GM12865 (cell line): Measurements from ENCODE around the gene LEMD2.

Source experiments
- DNase-seq: peaks from one replicate; pipeline ENCODE4 v3.0.0; 2010; ENCODE audit warnings: low read depth
- H3K4me3 ChIP-seq: 2 replicates; pipeline ENCODE4 v1.5.1; 2011; ENCODE audit warnings: mild to moderate bottlenecking, low read depth, low read length, control low read depth
- TF ChIP-seq, protein P1 (sequence below): IDR thresholded peaks from 2 replicates; pipeline ENCODE4 v1.5.1; 2011; ENCODE audit warnings: low read length, control low read depth, low read depth, inconsistent platforms; ENCODE audit not compliant: insufficient read depth; ENCODE audit errors: missing control alignments

LEMD2 gene

DNA sequence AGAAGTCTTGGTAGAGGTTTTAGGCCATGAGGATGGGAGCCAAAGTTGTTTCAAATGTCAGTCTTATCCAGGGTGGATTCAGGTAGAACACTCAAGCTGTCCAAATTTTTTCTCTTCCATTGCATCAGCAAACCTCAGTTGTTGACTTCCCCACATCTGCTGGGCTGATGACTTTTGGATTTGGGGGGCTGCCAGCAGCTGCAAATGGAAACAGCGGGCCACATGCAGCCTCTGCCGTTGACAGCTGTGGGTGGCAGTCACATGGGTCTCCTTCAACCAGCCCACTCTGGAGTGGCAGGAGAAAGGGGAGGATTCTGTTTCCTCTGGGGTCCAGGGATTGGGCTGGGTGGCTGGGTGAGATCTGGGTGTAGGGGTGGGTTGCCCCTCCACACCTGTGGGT lies 20.7 kb upstream of the LEMD2 start:
- TF ChIP-seq, protein P1, sequence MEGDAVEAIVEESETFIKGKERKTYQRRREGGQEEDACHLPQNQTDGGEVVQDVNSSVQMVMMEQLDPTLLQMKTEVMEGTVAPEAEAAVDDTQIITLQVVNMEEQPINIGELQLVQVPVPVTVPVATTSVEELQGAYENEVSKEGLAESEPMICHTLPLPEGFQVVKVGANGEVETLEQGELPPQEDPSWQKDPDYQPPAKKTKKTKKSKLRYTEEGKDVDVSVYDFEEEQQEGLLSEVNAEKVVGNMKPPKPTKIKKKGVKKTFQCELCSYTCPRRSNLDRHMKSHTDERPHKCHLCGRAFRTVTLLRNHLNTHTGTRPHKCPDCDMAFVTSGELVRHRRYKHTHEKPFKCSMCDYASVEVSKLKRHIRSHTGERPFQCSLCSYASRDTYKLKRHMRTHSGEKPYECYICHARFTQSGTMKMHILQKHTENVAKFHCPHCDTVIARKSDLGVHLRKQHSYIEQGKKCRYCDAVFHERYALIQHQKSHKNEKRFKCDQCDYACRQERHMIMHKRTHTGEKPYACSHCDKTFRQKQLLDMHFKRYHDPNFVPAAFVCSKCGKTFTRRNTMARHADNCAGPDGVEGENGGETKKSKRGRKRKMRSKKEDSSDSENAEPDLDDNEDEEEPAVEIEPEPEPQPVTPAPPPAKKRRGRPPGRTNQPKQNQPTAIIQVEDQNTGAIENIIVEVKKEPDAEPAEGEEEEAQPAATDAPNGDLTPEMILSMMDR = no peak

DNA sequence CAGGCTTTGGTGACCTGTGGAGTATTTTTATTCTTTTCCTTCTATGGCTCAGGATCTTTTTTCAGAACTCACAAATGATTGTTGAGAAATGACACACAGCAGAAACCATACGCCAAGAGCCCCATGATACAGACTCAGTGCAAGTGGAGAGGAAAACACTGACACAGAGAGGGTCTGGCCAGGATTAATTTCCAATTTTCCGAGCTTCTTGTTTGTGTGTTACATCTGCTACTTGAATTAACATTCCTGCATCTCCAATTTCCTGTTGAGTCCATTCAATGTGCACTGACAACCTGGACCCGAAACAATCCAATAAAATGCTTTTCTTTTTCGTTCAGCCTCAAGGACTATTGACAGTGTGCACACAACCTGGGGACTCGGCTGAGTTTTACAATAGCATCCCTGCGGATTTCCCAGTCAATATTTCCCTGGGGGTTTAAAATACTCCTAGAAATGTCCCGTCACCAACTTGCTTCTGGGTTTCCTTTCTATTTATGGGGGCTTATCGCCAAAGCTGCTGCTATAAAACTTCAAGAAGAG lies 19.8 kb upstream of the LEMD2 start:
- TF ChIP-seq, protein P1 = no peak
- no peak for DNase-seq
- H3K4me3 ChIP-seq = no peak overlapping the region

More for the DNA sequence above, 20.7 kb upstream of the LEMD2 start:
- DNase-seq = no peak
- no peak overlapping the region for H3K4me3 ChIP-seq

DNA sequence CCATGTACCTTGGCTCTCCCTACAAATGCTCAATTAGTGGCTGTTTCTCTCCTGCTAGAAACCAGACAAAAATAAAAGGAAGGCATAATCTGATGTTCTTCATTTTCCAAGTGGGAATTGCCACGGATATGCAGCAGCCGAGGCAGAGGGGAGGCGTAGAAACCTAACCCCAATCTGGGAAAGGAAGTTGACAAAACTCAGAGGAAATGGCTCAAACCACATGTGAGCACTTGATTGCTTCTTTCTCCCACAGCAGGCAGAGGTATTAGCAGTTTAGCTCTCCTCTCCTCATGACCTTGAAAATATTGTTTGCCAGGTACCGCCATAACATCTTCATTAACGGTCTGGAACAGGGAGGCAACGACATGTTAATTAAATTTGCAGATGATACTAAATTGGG lies 18.7 kb upstream of the LEMD2 start:
- H3K4me3 ChIP-seq = no peak overlapping the region
- TF ChIP-seq, protein P1 = no peak
- no peak for DNase-seq

DNA sequence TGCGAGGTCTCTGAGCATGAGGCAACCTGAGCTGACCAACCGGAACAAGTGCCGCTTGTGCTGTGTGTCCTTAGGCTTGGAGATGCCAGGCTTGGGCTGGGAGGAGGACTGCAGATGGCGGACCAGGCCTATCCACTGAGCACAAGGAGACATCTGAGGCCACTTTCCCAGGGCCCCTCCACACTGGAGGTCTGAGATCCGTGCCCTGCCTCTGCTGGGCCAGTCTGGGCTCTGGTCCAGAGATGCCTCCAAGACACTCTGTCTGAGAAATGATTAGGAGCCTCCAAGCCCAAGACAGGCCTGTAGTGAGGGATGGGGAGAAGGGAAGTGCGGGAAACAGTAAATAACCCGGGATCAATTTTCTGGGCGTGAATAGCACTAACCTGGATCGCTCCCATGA lies 17.9 kb upstream of the LEMD2 start:
- TF ChIP-seq, protein P1 = no peak
- H3K4me3 ChIP-seq = no peak overlapping the region
- no peak for DNase-seq

DNA sequence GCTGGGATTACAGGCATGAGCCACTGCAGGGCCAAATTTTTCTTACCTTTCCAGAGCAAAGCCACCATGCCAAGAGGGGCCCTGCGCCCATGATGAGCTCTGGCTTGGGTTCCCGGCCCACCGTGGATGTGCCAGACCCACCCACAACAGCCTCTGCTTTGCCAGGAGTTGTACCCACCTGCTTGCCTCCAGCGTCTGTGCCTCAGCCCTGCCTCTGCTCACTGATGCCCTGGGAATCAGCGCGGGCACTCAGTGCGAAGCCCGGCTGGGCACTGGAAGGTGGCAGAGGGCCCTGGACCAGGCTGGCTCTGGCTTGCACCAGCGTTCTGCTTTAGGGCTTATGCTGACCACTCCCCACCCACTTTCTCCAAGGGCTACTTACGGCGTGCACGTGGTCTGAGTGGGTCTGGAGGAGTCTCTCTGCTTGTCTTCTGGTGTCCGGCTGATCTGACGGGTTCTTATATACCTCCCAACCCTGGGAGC lies 14.7 kb upstream of the LEMD2 start, which contains the start of gene MLN:
Gene MLN (minus strand): TSS at position 433 of the 483 bp plus-strand sequence. CDS start 2,840 bp downstream, outside the sequence.
- DNase-seq = no peak
- H3K4me3 ChIP-seq = no peak within 1 kb of the TSS
- TF ChIP-seq, protein P1 = no peak

DNA sequence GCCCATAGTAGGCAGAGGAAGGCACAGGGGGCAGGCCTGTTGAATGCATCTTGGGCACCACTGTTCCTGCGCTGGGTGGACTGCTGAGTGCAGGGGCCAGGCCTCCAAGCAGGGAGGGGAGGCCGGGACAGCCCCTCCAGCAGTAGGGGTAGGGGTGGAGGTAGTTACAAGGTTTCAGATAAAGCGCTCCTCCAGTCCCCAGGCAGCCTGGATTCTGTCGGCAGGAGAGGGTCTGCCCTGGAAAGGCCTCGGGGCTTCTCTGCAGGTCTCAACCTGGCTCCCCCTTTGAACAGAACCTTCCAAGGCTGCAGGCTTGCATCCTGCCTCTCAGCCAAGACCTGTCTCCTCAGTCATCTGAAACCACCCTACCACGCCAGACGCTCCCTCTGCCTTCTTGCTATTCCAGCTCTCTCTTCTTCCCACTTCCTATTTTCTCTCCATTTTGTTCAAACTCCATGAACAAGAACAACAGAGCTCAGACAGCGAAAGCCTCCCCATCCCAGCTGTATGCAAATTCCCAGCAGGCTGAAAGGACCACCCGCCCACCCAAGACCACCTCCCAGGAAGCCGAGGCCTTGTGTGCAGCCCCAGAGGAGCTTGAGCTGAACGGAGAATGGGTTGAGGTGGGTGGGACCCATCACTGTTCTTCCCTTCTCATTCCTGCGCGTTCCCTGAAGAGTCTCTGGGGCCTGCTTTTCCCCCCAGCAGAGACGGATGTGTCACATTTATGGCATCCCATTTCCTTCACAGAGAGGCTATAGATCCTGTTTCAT lies 13.4 kb upstream of the LEMD2 start:
- no peak overlapping the region for H3K4me3 ChIP-seq
- no peak for DNase-seq
- TF ChIP-seq, protein P1 = no peak
